ENCODE results near the gene ACYP2.
A peak's percentile ranks its signal among the peaks of the same experiment; 100 is the strongest.
"Not testable (repeated sequence)": the region's sequence is repeated elsewhere in the genome, so short reads cannot be mapped to it uniquely, and the experiment has no call there.

The ACYP2 gene

GRCh38 chr2:54099829-54100585 is 15.4 kb upstream of the ACYP2 start:
- no peaks in the 10 kb centered on the region for H3K9me3 ChIP-seq (ENCODE audit: low read length)
- no peak overlapping the region for H3K4me3 ChIP-seq (ENCODE audit: low read depth in 1 of 2, low read length in 2 of 2)
- H3K4me1 ChIP-seq (ENCODE audit: insufficient read depth, low read length), result no peaks in the 10 kb centered on the region
- H3K36me3 ChIP-seq (ENCODE audit: insufficient read depth, low read length), result no peaks in the 10 kb centered on the region
- no peak overlapping the region for H3K9ac ChIP-seq (ENCODE audit: low read length)
- no peak overlapping the region for H3K27ac ChIP-seq (ENCODE audit: low read depth, low read length)
- no peaks in the 10 kb centered on the region for H3K27me3 ChIP-seq (ENCODE audit: control insufficient read depth in 1 of 2, insufficient read depth in 2 of 2, low read length in 2 of 2)

DNA sequence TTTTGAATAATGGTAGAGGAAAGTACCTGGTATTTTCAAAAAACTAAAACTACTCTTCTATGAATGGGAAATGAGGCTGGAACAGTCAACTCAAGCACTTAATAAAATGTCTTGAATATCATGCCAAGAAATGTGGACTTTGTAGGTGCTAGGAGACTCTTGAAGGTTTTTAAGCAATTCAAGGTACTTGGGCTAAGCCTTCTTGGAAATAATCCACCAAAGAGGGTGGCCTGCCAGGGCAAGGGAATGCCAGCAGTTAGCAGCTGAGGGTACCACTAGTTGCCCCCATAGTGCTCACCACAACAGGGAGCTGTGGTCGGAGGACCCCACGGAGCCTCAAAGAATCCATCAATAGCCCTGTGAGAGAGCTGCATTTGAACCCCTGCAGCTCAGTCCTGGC is 14.6 kb upstream of the ACYP2 start:
- Histone ChIP-seq H3K4me3 (ENCODE audit: low read depth in 1 of 2, low read length in 2 of 2) (no peak overlapping the region), H3K27me3 (ENCODE audit: control insufficient read depth in 1 of 2, insufficient read depth in 2 of 2, low read length in 2 of 2) (no peaks in the 10 kb centered on the region)

DNA sequence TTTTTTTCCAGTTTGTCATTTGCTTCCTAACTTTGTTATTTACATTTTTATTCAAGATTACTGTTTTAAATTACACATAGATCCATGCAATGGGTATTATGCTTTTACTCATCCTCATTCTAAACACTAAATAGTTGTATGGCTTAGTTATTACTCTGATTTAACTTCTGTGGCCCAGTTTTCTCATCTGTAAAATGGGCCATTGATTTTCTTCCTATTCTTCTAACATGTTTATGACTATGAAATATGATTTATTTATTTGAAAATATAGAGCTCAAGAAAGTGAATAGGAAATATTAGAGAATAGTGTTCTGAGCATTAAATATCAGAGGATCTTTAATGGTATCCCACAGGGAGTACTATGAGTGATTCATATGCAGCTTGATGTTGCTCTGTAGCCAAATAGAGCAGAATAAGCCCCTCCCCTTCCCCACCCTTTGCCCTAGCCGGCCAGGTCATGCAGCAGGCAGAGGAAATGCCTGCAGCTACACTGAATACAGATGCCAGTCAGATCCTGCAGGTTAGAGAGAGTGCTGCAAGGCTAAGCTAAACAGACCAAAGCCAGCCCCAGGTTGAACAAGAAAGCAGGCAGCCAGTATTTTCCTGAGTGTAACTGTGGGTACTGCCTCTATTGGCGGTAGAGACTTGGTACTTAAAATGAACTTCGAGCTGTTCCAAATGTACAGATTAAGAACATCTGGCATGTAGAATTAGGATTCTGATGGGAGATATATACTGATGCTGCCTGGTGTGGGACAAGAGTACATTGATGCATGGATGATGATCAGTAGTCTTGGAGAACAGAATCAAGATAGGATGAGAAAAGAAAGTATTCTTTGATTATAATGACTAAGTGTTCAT is 11.7 kb upstream of the ACYP2 start:
- Histone ChIP-seq H3K36me3 (ENCODE audit: insufficient read depth, low read length) (no peaks in the 10 kb centered on the region), H3K9me3 (ENCODE audit: low read length) (no peaks in the 10 kb centered on the region), H3K27ac (ENCODE audit: low read depth, low read length) (no peak overlapping the region), H3K9ac (ENCODE audit: low read length) (no peak overlapping the region), H3K27me3 (ENCODE audit: control insufficient read depth in 1 of 2, insufficient read depth in 2 of 2, low read length in 2 of 2) (no peaks in the 10 kb centered on the region), H3K4me3 (ENCODE audit: low read depth in 1 of 2, low read length in 2 of 2) (no peak overlapping the region), H3K4me1 (ENCODE audit: insufficient read depth, low read length) (no peaks in the 10 kb centered on the region)

More for the DNA sequence above, 14.6 kb upstream of the ACYP2 start:
- no peaks in the 10 kb centered on the region for H3K9me3 ChIP-seq (ENCODE audit: low read length)
- no peak overlapping the region for H3K9ac ChIP-seq (ENCODE audit: low read length)
- no peaks in the 10 kb centered on the region for H3K4me1 ChIP-seq (ENCODE audit: insufficient read depth, low read length)
- H3K27ac ChIP-seq (ENCODE audit: low read depth, low read length), result no peak overlapping the region
- H3K36me3 ChIP-seq (ENCODE audit: insufficient read depth, low read length), result no peaks in the 10 kb centered on the region

GRCh38 chr2:54106631-54107454 is 8.6 kb upstream of the ACYP2 start:
- H3K4me3 ChIP-seq (ENCODE audit: low read depth in 1 of 2, low read length in 2 of 2), result no peak overlapping the region
- H3K9ac ChIP-seq (ENCODE audit: low read length), result no peak overlapping the region

GRCh38 chr2:54107455-54107764 is 8.0 kb upstream of the ACYP2 start:
- Histone ChIP-seq H3K27me3 (ENCODE audit: control insufficient read depth in 1 of 2, insufficient read depth in 2 of 2, low read length in 2 of 2) (no peaks in the 10 kb centered on the region), H3K9ac (ENCODE audit: low read length) (no peak overlapping the region), H3K4me3 (ENCODE audit: low read depth in 1 of 2, low read length in 2 of 2) (no peak overlapping the region), H3K9me3 (ENCODE audit: low read length) (no peaks in the 10 kb centered on the region), H3K27ac (ENCODE audit: low read depth, low read length) (no peak overlapping the region), H3K36me3 (ENCODE audit: insufficient read depth, low read length) (no peaks in the 10 kb centered on the region), H3K4me1 (ENCODE audit: insufficient read depth, low read length) (no peaks in the 10 kb centered on the region)

More at GRCh38 chr2:54106631-54107454, 8.6 kb upstream of the ACYP2 start:
- Histone ChIP-seq H3K27me3 (ENCODE audit: control insufficient read depth in 1 of 2, insufficient read depth in 2 of 2, low read length in 2 of 2) (no peaks in the 10 kb centered on the region), H3K9me3 (ENCODE audit: low read length) (no peaks in the 10 kb centered on the region), H3K4me1 (ENCODE audit: insufficient read depth, low read length) (no peaks in the 10 kb centered on the region), H3K36me3 (ENCODE audit: insufficient read depth, low read length) (no peaks in the 10 kb centered on the region), H3K27ac (ENCODE audit: low read depth, low read length) (no peak overlapping the region)

- Histone ChIP-seq H3K9ac (ENCODE audit: low read length) (no peak overlapping the region), H3K4me3 (ENCODE audit: low read depth in 1 of 2, low read length in 2 of 2) (no peak overlapping the region), H3K27ac (ENCODE audit: low read depth, low read length) (no peak overlapping the region)
Observed at GRCh38 chr2:54107903-54108615, 7.4 kb upstream of the ACYP2 start.

DNA sequence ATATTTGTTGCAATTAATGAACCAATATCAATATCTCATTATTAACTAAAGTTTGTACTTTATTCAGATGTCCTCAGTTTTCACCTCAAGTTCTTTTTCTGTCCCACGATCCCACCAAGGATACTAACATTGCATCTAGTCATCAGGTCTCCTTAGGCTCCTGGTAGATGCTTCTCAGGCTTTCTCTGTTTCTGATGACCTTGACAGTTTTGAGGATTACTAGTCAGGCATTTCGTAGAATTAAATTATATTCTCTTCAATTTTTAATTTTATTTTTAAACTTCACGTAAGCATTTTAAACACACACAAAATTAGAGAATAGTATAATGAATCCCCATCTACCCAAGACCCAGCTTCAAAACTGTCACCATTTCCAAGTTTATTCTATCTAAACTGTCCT is 5.6 kb upstream of the ACYP2 start:
- no peaks in the 10 kb centered on the region for H3K36me3 ChIP-seq (ENCODE audit: insufficient read depth, low read length)
- H3K4me3 ChIP-seq (ENCODE audit: low read depth in 1 of 2, low read length in 2 of 2), result no peak overlapping the region
- peaks cover 2% of the 10 kb centered on the region for H3K4me1 ChIP-seq (ENCODE audit: insufficient read depth, low read length)
- H3K27me3 ChIP-seq (ENCODE audit: control insufficient read depth in 1 of 2, insufficient read depth in 2 of 2, low read length in 2 of 2), result no peaks in the 10 kb centered on the region
- H3K9me3 ChIP-seq (ENCODE audit: low read length), result no peaks in the 10 kb centered on the region
- H3K27ac ChIP-seq (ENCODE audit: low read depth, low read length), result no peak overlapping the region
- H3K9ac ChIP-seq (ENCODE audit: low read length), result no peak overlapping the region

More at GRCh38 chr2:54107903-54108615, 7.4 kb upstream of the ACYP2 start:
- Histone ChIP-seq H3K4me1 (ENCODE audit: insufficient read depth, low read length) (no peaks in the 10 kb centered on the region), H3K36me3 (ENCODE audit: insufficient read depth, low read length) (no peaks in the 10 kb centered on the region), H3K9me3 (ENCODE audit: low read length) (no peaks in the 10 kb centered on the region), H3K27me3 (ENCODE audit: control insufficient read depth in 1 of 2, insufficient read depth in 2 of 2, low read length in 2 of 2) (no peaks in the 10 kb centered on the region)

DNA sequence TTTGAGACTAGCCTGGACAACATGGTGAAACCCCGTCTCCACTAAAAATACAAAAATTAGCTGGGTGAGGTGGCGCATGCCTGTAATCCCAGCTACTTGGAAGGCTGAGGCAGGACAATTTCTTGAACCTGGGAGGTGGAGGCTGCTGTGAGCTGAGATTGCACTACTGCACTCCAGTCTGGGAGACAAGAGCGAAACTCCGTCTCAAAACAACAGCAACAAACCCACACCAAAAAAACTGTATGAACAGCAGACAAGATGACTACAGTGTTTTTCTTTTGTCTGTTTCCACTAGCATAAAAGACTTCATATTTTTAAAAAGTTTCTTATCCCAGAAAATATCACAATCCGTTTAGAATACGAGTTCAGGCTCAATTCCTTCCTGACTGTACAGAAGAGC is 936 bp upstream of the ACYP2 start:
- not testable (repeated sequence) for H3K9ac ChIP-seq (ENCODE audit: low read length); H3K27me3 ChIP-seq (ENCODE audit: control insufficient read depth in 1 of 2, insufficient read depth in 2 of 2, low read length in 2 of 2); H3K9me3 ChIP-seq (ENCODE audit: low read length); H3K36me3 ChIP-seq (ENCODE audit: insufficient read depth, low read length); H3K4me1 ChIP-seq (ENCODE audit: insufficient read depth, low read length)
- Histone ChIP-seq H3K4me3 (ENCODE audit: low read depth in 1 of 2, low read length in 2 of 2) (peak overlapping the region; percentile 15 to 93), H3K27ac (ENCODE audit: low read depth, low read length) (peak overlapping the region; percentile 94)

- Histone ChIP-seq H3K4me1 (ENCODE audit: insufficient read depth, low read length) (peaks cover 5% of the 10 kb centered on the region), H3K27me3 (ENCODE audit: control insufficient read depth in 1 of 2, insufficient read depth in 2 of 2, low read length in 2 of 2) (no peaks in the 10 kb centered on the region), H3K9ac (ENCODE audit: low read length) (peak overlapping the region; percentile 86), H3K27ac (ENCODE audit: low read depth, low read length) (peak overlapping the region; percentile 94), H3K4me3 (ENCODE audit: low read depth in 1 of 2, low read length in 2 of 2) (peak overlapping the region; percentile 43 to 93), H3K36me3 (ENCODE audit: insufficient read depth, low read length) (no peaks in the 10 kb centered on the region), H3K9me3 (ENCODE audit: low read length) (no peaks in the 10 kb centered on the region)
Observed at GRCh38 chr2:54114936-54115283, 505 bp upstream of the ACYP2 start.

- not testable (repeated sequence) for H3K9me3 ChIP-seq (ENCODE audit: low read length); H3K27ac ChIP-seq (ENCODE audit: low read depth, low read length); H3K27me3 ChIP-seq (ENCODE audit: control insufficient read depth in 1 of 2, insufficient read depth in 2 of 2, low read length in 2 of 2); H3K4me3 ChIP-seq (ENCODE audit: low read depth in 1 of 2, low read length in 2 of 2); H3K9ac ChIP-seq (ENCODE audit: low read length); H3K4me1 ChIP-seq (ENCODE audit: insufficient read depth, low read length); H3K36me3 ChIP-seq (ENCODE audit: insufficient read depth, low read length)
Observed at GRCh38 chr2:54116598-54116997, 1.2 kb downstream of the ACYP2 start.

DNA sequence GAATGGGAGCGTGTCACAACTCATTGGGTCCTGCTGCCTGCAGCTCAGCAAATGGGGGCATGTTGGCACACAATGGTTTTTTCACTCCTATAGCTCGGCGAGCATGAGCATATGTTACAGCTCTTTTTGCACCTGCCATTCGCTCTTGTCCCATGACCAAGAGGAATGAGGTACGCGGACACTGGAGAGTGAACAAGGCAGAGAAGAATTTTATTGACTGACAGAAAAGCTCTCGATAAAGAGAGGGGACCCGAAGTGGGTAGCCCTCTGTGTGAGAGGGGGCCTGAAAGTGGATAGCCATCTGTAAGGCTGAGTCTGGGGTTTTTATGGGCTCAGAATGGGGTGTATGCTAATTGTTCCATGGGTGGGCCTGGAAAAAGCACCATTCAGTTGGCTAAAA is 5.5 kb downstream of the ACYP2 start:
- Histone ChIP-seq H3K9ac (ENCODE audit: low read length) (no peak overlapping the region), H3K4me1 (ENCODE audit: insufficient read depth, low read length) (no peaks in the 10 kb centered on the region), H3K4me3 (ENCODE audit: low read depth in 1 of 2, low read length in 2 of 2) (no peak overlapping the region), H3K27ac (ENCODE audit: low read depth, low read length) (no peak overlapping the region), H3K9me3 (ENCODE audit: low read length) (no peaks in the 10 kb centered on the region), H3K36me3 (ENCODE audit: insufficient read depth, low read length) (no peaks in the 10 kb centered on the region), H3K27me3 (ENCODE audit: control insufficient read depth in 1 of 2, insufficient read depth in 2 of 2, low read length in 2 of 2) (no peaks in the 10 kb centered on the region)

Data from muscle layer of colon (tissue), 2 donors.